Right cardiac atrium (tissue), 5 donors: ENCODE results near the gene MBP. TPM values are rescaled to one million over a fixed set of nuclear protein-coding genes. Genes with fewer than 3 reads are reported as not detected.
"Not testable (repeated sequence)": the region's sequence is repeated elsewhere in the genome, so short reads cannot be mapped to it uniquely, and the experiment has no call there.

Experiments used
- ATAC-seq, 2 donors: fragments of 200-7000 bp; cut with Tn5 transposase; one replicate each; pipeline versions ENCODE4 v1.8.0 to v1.9.1; 2020; ENCODE audit warnings: moderate library complexity in 2 of 2, mild to moderate bottlenecking in 1 of 2
- DNase-seq, 3 donors: peaks; one replicate each; pipeline ENCODE4 v3.0.0-alpha.2; 2020
- H3K27ac ChIP-seq: one replicate; pipeline ENCODE4 v1.5.1; 2013; ENCODE audit warnings: mild to moderate bottlenecking, low read length, control low read depth, moderate library complexity
- H3K27me3 ChIP-seq: one replicate; pipeline ENCODE4 v1.6.1; 2013; ENCODE audit not compliant: control insufficient read depth, insufficient read depth
- H3K4me1 ChIP-seq: one replicate; pipeline ENCODE4 v1.6.1; 2013; ENCODE audit warnings: low read length; ENCODE audit not compliant: control insufficient read depth, insufficient read depth
- H3K4me3 ChIP-seq: one replicate; pipeline ENCODE4 v1.5.1; 2013; ENCODE audit warnings: low read length, control low read depth
- H3K9me3 ChIP-seq: one replicate; pipeline ENCODE4 v1.6.1; 2013; ENCODE audit warnings: low read length; ENCODE audit not compliant: control insufficient read depth
- WGBS: extraction: QIAGEN DNeasy Blood & Tissue Kit; methylation state at CpG from one replicate; pipeline ENCODE4 v1.1.7; 2013; 5-methylcytosine and 5-hydroxymethylcytosine counted together
- intact Hi-C, 4 donors: fragments of 100-400 bp; cut with DNase I; formaldehyde crosslinking; loops; one replicate each; pipeline versions ENCODE4 v1.11.0 to v1.14.0; 2022 to 2023
- polyA plus RNA-seq: library from polyadenylated mRNA; stranded (reverse); fragments of 200-250 nt; gene quantifications from one replicate; pipeline ENCODE4 v1.2.3, GENCODE V29; 2013
- total RNA-seq, 4 donors: library from RNA; stranded (reverse); fragmentation: NEBNext Ultra II Directional; extraction: Animal tissue kit (Norgen Biotek cat#: 25700); gene quantifications; one replicate each; pipeline ENCODE4 v1.2.1, GENCODE V29; 2021
- donor health status: healthy with polysubstance abuse.
- donor health status: DM: no; HTN: yes; CAD: no.
- donor health status: DM: no; HTN: no; CAD: no.
- donor health status: DM: no; HTN: yes; CAD: no; lungs with severe emphysema.
- donor health status: DM: yes; HTN: yes; CAD: no.

MBP gene
- total and polyA plus RNA-seq, 5 donors, result 10.5 to 26.4 (median 16.1) TPM

- no peak overlapping the region for H3K27ac ChIP-seq
- ATAC-seq (no peak), DNase-seq (no peak)
- H3K4me1 ChIP-seq, result no peaks in the 10 kb centered on the region
- intact Hi-C loops, result no loop called here
- no peaks in the 10 kb centered on the region for H3K9me3 ChIP-seq
- WGBS, result 84% methylated on average over 18 of the region's 18 CpGs
- H3K4me3 ChIP-seq, result no peak overlapping the region
- H3K27me3 ChIP-seq, result no peaks in the 10 kb centered on the region
These were observed 174.9 kb downstream of the MBP start for GRCh38 chr18:76957384-76958355.

- Histone ChIP-seq H3K27me3 (no peaks in the 10 kb centered on the region), H3K27ac (no peak overlapping the region), H3K9me3 (no peaks in the 10 kb centered on the region), H3K4me3 (no peak overlapping the region), H3K4me1 (no peaks in the 10 kb centered on the region)
- ATAC-seq, result no peak
- intact Hi-C loops, result no loop called here
- 94% methylated on average over 11 of the region's 11 CpGs for WGBS
- DNase-seq, result no peak
These were observed 175.9 kb downstream of the MBP start for GRCh38 chr18:76956648-76957047.

GRCh38 chr18:76955524-76956170, 176.9 kb downstream of the MBP start:
- ATAC-seq (no peak), DNase-seq (peak in 1 of 3 donors; percentile 46)
- H3K4me3 ChIP-seq, result no peak overlapping the region
- no peaks in the 10 kb centered on the region for H3K4me1 ChIP-seq
- no peak overlapping the region for H3K27ac ChIP-seq
- intact Hi-C loops, result no loop called here
- no peaks in the 10 kb centered on the region for H3K9me3 ChIP-seq
- WGBS, result 92% methylated on average over 28 of the region's 28 CpGs
- H3K27me3 ChIP-seq, result no peaks in the 10 kb centered on the region

- Histone ChIP-seq H3K9me3 (no peaks in the 10 kb centered on the region), H3K4me3 (no peak overlapping the region), H3K27ac (no peak overlapping the region), H3K4me1 (no peaks in the 10 kb centered on the region), H3K27me3 (no peaks in the 10 kb centered on the region)
- 19% methylated on average over 12 of the region's 12 CpGs for WGBS
- ATAC-seq (peak; percentile 78 to 81), DNase-seq (peak; percentile 80 to 94 (median 88))
- intact Hi-C loops, result no loop called here
These were observed 178.9 kb downstream of the MBP start for GRCh38 chr18:76953583-76954233.

GRCh38 chr18:76953156-76953555, 179.4 kb downstream of the MBP start:
- Histone ChIP-seq H3K4me3 (no peak overlapping the region), H3K9me3 (no peaks in the 10 kb centered on the region), H3K27me3 (no peaks in the 10 kb centered on the region), H3K27ac (no peak overlapping the region), H3K4me1 (no peaks in the 10 kb centered on the region)
- WGBS, result 44% methylated on average over 6 of the region's 6 CpGs
- DNase-seq, result peak in 1 of 3 donors; percentile 60
- intact Hi-C loops, result no loop called here
- peak in 1 of 2 donors; percentile 31 for ATAC-seq

GRCh38 chr18:76952747-76953146, 179.8 kb downstream of the MBP start:
- H3K27ac ChIP-seq, result no peak overlapping the region

GRCh38 chr18:76951456-76952247, 180.9 kb downstream of the MBP start:
- no peak for DNase-seq
- H3K9me3 ChIP-seq, result no peaks in the 10 kb centered on the region
- no peaks in the 10 kb centered on the region for H3K4me1 ChIP-seq
- H3K4me3 ChIP-seq, result no peak overlapping the region
- 95% methylated on average over 12 of the region's 12 CpGs for whole genome bisulfite sequencing
- intact Hi-C loops, result no loop called here
- H3K27me3 ChIP-seq, result no peaks in the 10 kb centered on the region
- H3K27ac ChIP-seq, result no peak overlapping the region
- no peak for ATAC-seq

More at GRCh38 chr18:76952747-76953146, 179.8 kb downstream of the MBP start:
- Histone ChIP-seq H3K4me3 (no peak overlapping the region), H3K27me3 (no peaks in the 10 kb centered on the region), H3K4me1 (no peaks in the 10 kb centered on the region), H3K9me3 (no peaks in the 10 kb centered on the region)
- DNase-seq, result no peak
- WGBS, result 85% methylated on average over 4 of the region's 4 CpGs
- no peak for ATAC-seq
- intact Hi-C loops, result no loop called here

- DNase-seq (no peak), ATAC-seq (no peak)
- intact Hi-C loops, result no loop called here
- no peaks in the 10 kb centered on the region for H3K4me1 ChIP-seq
- no peaks in the 10 kb centered on the region for H3K9me3 ChIP-seq
- no peak overlapping the region for H3K27ac ChIP-seq
- H3K27me3 ChIP-seq, result no peaks in the 10 kb centered on the region
- 85% methylated on average over 8 of the region's 8 CpGs for WGBS
- no peak overlapping the region for H3K4me3 ChIP-seq
These were observed 184.2 kb downstream of the MBP start for GRCh38 chr18:76948345-76948744.

GRCh38 chr18:76944346-76944745, 188.2 kb downstream of the MBP start:
- H3K27me3 ChIP-seq, H3K4me1 ChIP-seq, H3K9me3 ChIP-seq, intact Hi-C loops, H3K27ac ChIP-seq, DNase-seq, ATAC-seq, H3K4me3 ChIP-seq: not testable (repeated sequence)
- WGBS, result 96% methylated on average over 8 of the region's 8 CpGs

GRCh38 chr18:76943542-76944339, 188.8 kb downstream of the MBP start:
- intact Hi-C loops, result no loop called here
- Histone ChIP-seq H3K9me3 (no peaks in the 10 kb centered on the region), H3K4me1 (no peaks in the 10 kb centered on the region), H3K27me3 (no peaks in the 10 kb centered on the region), H3K27ac (no peak overlapping the region), H3K4me3 (no peak overlapping the region)
- peak; percentile 60 to 64 (median 63) for DNase-seq
- peak in 1 of 2 donors; percentile 56 for ATAC-seq
- 86% methylated on average over 6 of the region's 6 CpGs for WGBS
